Type B pancreatic cell (in vitro differentiated cells): Measurements from ENCODE around the gene SUGP1. TPM values are rescaled to one million over a fixed set of nuclear protein-coding genes. Genes with fewer than 3 reads are reported as not detected.

ENCODE experiments used
- DNase-seq: peaks from one replicate; pipeline ENCODE4 v3.0.0; 2021; ENCODE audit warnings: mixed read lengths; ENCODE audit not compliant: unreplicated experiment; ENCODE audit errors: extremely low spot score
- H3K27ac Mint-ChIP-seq: 2 replicates; pipeline ENCODE4 v1.8.0; 2021; ENCODE audit warnings: mild to moderate bottlenecking, mixed read lengths
- H3K27me3 Mint-ChIP-seq: 2 replicates; pipeline ENCODE4 v1.8.0; 2021; ENCODE audit warnings: mixed read lengths
- H3K36me3 Mint-ChIP-seq: 2 replicates; pipeline ENCODE4 v1.8.0; 2021; ENCODE audit warnings: mixed read lengths
- H3K4me1 Mint-ChIP-seq: one replicate; pipeline ENCODE4 v1.8.0; 2021; ENCODE audit warnings: mixed read lengths; ENCODE audit not compliant: unreplicated experiment
- H3K4me3 Mint-ChIP-seq: 2 replicates; pipeline ENCODE4 v1.8.0; 2021; ENCODE audit warnings: mild to moderate bottlenecking, mixed read lengths
- H3K9me3 Mint-ChIP-seq: 2 replicates; pipeline ENCODE4 v1.8.0; 2021; ENCODE audit warnings: mixed read lengths
- CTCF ChIP-seq: fragments of 200-600 bp; sonication (generic); conservative IDR thresholded peaks from 2 replicates; pipeline ENCODE4 v1.5.0; 2021; ENCODE audit warnings: antibody characterized with exemption, mild to moderate bottlenecking
- total RNA-seq: library from RNA; stranded (reverse); gene quantifications from 2 replicates; pipeline ENCODE4 v1.2.1, GENCODE V29; 2021; ENCODE audit warnings: low replicate concordance

Gene SUGP1
- total RNA-seq, 1 donor from 2014 or later, result 86.8 TPM

GRCh38 chr19:19234220-19234816, 86.0 kb downstream of the SUGP1 start:
- Mint-ChIP-seq H3K4me3 (no peak overlapping the region), H3K27ac (no peak overlapping the region), H3K9me3 (no peaks in the 10 kb centered on the region), H3K27me3 (peaks cover 18% of the 10 kb centered on the region), H3K36me3 (no peaks in the 10 kb centered on the region), H3K4me1 (no peaks in the 10 kb centered on the region)
- TF ChIP-seq CTCF, result no peak
- DNase-seq, result no peak

DNA sequence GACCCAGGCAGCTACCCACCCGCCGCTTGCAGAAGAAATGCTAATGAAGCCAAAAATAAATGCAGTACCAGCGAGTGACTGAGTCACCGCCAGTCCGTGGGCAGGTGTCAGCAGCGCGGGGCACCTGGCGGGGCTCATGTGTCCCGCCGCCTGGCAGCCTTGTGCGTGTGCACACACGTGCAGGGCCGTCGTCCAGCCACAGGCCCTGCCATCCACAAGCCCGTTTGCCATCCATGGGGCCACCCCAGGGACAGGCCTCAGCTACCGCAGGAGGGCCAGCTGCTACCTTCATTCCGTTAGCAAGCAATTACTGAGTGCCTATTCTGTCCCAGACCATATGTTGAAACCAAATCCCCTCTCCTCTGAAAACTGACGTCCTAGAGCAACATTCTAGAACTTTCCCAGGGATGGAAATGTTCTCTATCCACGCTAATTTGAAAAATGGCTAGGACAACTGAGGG, 88.0 kb downstream of the SUGP1 start:
- Mint-ChIP-seq H3K27ac (no peak overlapping the region), H3K4me3 (no peak overlapping the region), H3K4me1 (no peaks in the 10 kb centered on the region), H3K36me3 (no peaks in the 10 kb centered on the region), H3K27me3 (peaks cover 24% of the 10 kb centered on the region), H3K9me3 (no peaks in the 10 kb centered on the region)
- TF ChIP-seq CTCF, result no peak
- no peak for DNase-seq

- Mint-ChIP-seq H3K4me3 (no peak overlapping the region), H3K36me3 (no peaks in the 10 kb centered on the region), H3K27me3 (peaks cover 28% of the 10 kb centered on the region), H3K4me1 (no peaks in the 10 kb centered on the region), H3K27ac (no peak overlapping the region), H3K9me3 (no peaks in the 10 kb centered on the region)
- no peak for TF ChIP-seq CTCF
- no peak for DNase-seq
Observed at GRCh38 chr19:19230999-19231398, 89.3 kb downstream of the SUGP1 start.

GRCh38 chr19:19229701-19230100, 90.6 kb downstream of the SUGP1 start:
- H3K9me3 Mint-ChIP-seq, result no peaks in the 10 kb centered on the region
- no peaks in the 10 kb centered on the region for H3K4me1 Mint-ChIP-seq
- H3K4me3 Mint-ChIP-seq, result no peak overlapping the region
- H3K27me3 Mint-ChIP-seq, result peaks cover 40% of the 10 kb centered on the region
- no peak for TF ChIP-seq CTCF
- H3K27ac Mint-ChIP-seq, result no peak overlapping the region
- H3K36me3 Mint-ChIP-seq, result no peaks in the 10 kb centered on the region
- DNase-seq, result no peak

- TF ChIP-seq CTCF, result no peak
- Mint-ChIP-seq H3K4me3 (no peak overlapping the region), H3K27ac (no peak overlapping the region), H3K9me3 (no peaks in the 10 kb centered on the region), H3K36me3 (no peaks in the 10 kb centered on the region), H3K4me1 (no peaks in the 10 kb centered on the region), H3K27me3 (peaks cover 59% of the 10 kb centered on the region)
- no peak for DNase-seq
Observed at GRCh38 chr19:19227217-19227616, 93.1 kb downstream of the SUGP1 start.

- no peak overlapping the region for H3K27ac Mint-ChIP-seq
- H3K9me3 Mint-ChIP-seq, result no peaks in the 10 kb centered on the region
- no peak for DNase-seq
- H3K27me3 Mint-ChIP-seq, result peaks cover 56% of the 10 kb centered on the region
- no peaks in the 10 kb centered on the region for H3K4me1 Mint-ChIP-seq
- no peak overlapping the region for H3K4me3 Mint-ChIP-seq
- TF ChIP-seq CTCF, result no peak
- H3K36me3 Mint-ChIP-seq, result no peaks in the 10 kb centered on the region
Observed at GRCh38 chr19:19226663-19227062, 93.6 kb downstream of the SUGP1 start.
